ENCODE results near the gene VSX2. TPM values are rescaled to one million over a fixed set of nuclear protein-coding genes. Genes with fewer than 3 reads are reported as not detected.
A peak's percentile ranks its signal among the peaks of the same experiment; 100 is the strongest.

VSX2 gene
- total and polyA plus RNA-seq, 2 of the 13 experiments (the other 11 are each of a cell fraction or from before 2014, with no cell fraction given): 0.05 TPM; not detected in 1

DNA sequence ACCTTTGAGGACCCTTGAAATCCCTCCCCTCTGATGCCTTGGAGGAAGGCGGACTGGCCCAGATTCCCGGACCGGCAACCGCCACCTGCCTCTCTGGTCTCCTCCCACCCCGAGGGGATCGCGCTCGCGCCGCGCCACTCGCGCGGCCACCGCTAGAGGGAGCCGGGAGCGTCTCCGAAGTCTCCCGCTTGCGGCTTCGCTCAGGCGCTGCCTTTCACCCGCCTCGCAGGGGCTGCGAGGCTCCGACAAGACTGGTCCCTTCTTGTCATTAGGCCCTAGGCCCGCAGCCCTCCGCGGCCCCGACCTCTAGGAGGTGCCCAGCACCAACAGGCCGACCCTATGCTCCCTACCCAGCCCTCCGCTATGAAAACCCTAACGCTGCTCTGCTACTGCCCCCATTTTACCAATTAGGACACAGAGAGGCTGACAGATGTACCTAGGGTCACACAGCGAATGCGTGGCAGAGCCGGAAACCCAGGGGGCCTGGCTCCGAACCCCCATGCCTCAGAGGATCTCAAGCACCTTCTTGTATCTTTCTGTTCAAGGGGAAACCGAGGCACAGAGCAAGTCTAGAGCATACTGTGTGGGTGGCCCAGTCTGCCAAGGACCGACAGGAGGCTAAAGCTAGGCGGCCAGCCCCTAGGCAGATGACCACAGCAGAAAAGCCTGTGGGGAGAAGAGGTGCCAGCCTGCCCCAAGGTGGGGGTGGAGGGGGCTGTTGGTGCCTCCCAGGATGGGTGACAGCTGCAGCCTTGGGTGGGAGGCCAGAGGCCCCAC, 21.4 kb upstream of the VSX2 start (continued):
- TF ChIP-seq, protein P1, sequence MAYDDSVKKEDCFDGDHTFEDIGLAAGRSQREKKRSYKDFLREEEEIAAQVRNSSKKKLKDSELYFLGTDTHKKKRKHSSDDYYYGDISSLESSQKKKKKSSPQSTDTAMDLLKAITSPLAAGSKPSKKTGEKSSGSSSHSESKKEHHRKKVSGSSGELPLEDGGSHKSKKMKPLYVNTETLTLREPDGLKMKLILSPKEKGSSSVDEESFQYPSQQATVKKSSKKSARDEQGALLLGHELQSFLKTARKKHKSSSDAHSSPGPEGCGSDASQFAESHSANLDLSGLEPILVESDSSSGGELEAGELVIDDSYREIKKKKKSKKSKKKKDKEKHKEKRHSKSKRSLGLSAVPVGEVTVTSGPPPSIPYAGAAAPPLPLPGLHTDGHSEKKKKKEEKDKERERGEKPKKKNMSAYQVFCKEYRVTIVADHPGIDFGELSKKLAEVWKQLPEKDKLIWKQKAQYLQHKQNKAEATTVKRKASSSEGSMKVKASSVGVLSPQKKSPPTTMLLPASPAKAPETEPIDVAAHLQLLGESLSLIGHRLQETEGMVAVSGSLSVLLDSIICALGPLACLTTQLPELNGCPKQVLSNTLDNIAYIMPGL (CRISPR knock-in tag; IDR thresholded peaks at IDR 0.05; ENCODE audit: borderline replicate concordance in 1 of 2, low read depth in 1 of 2): peak; percentile 63 to 70; a peak in 3 of 4 replicates
- TF ChIP-seq, protein P2, sequence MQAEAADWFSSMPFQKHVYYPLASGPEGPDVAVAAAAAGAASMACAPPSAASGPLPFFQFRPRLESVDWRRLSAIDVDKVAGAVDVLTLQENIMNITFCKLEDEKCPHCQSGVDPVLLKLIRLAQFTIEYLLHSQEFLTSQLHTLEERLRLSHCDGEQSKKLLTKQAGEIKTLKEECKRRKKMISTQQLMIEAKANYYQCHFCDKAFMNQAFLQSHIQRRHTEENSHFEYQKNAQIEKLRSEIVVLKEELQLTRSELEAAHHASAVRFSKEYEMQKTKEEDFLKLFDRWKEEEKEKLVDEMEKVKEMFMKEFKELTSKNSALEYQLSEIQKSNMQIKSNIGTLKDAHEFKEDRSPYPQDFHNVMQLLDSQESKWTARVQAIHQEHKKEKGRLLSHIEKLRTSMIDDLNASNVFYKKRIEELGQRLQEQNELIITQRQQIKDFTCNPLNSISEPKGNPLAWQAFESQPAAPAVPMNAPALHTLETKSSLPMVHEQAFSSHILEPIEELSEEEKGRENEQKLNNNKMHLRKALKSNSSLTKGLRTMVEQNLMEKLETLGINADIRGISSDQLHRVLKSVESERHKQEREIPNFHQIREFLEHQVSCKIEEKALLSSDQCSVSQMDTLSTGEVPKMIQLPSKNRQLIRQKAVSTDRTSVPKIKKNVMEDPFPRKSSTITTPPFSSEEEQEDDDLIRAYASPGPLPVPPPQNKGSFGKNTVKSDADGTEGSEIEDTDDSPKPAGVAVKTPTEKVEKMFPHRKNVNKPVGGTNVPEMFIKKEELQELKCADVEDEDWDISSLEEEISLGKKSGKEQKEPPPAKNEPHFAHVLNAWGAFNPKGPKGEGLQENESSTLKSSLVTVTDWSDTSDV (CRISPR knock-in tag; IDR thresholded peaks at IDR 0.05): 0 out of 2 replicates have a peak, but pooled peaks have one; percentile 61
- TF ChIP-seq, protein P3, sequence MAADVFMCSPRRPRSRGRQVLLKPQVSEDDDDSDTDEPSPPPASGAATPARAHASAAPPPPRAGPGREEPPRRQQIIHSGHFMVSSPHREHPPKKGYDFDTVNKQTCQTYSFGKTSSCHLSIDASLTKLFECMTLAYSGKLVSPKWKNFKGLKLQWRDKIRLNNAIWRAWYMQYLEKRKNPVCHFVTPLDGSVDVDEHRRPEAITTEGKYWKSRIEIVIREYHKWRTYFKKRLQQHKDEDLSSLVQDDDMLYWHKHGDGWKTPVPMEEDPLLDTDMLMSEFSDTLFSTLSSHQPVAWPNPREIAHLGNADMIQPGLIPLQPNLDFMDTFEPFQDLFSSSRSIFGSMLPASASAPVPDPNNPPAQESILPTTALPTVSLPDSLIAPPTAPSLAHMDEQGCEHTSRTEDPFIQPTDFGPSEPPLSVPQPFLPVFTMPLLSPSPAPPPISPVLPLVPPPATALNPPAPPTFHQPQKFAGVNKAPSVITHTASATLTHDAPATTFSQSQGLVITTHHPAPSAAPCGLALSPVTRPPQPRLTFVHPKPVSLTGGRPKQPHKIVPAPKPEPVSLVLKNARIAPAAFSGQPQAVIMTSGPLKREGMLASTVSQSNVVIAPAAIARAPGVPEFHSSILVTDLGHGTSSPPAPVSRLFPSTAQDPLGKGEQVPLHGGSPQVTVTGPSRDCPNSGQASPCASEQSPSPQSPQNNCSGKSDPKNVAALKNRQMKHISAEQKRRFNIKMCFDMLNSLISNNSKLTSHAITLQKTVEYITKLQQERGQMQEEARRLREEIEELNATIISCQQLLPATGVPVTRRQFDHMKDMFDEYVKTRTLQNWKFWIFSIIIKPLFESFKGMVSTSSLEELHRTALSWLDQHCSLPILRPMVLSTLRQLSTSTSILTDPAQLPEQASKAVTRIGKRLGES (CRISPR knock-in tag; IDR thresholded peaks at IDR 0.05; ENCODE audit: borderline replicate concordance): no peak
- TF ChIP-seq CAMTA2 (CRISPR knock-in tag; IDR thresholded peaks at IDR 0.05; ENCODE audit: borderline replicate concordance) (no peak), KAT8 (CRISPR knock-in tag; IDR thresholded peaks at IDR 0.05) (no peak), ZNF430 (CRISPR knock-in tag; IDR thresholded peaks at IDR 0.05) (no peak), SATB2 (CRISPR knock-in tag; IDR thresholded peaks at IDR 0.05) (no peak), SMAD1 (CRISPR knock-in tag; IDR thresholded peaks at IDR 0.05; ENCODE audit: borderline replicate concordance, low read depth) (no peak), ZNF766 (CRISPR knock-in tag; IDR thresholded peaks at IDR 0.05; ENCODE audit: borderline replicate concordance) (no peak), SUZ12 (IDR thresholded peaks at IDR 0.05; ENCODE audit: low read depth, low read length) (no peak), ZNF431 (CRISPR knock-in tag; IDR thresholded peaks at IDR 0.05; ENCODE audit: borderline replicate concordance, low read depth) (no peak), NR2F2 (IDR thresholded peaks at IDR 0.05; ENCODE audit: borderline replicate concordance, low read depth) (no peak), SPEN (CRISPR knock-in tag; IDR thresholded peaks at IDR 0.05; ENCODE audit: low read depth) (no peak)
- TF ChIP-seq, protein P4, sequence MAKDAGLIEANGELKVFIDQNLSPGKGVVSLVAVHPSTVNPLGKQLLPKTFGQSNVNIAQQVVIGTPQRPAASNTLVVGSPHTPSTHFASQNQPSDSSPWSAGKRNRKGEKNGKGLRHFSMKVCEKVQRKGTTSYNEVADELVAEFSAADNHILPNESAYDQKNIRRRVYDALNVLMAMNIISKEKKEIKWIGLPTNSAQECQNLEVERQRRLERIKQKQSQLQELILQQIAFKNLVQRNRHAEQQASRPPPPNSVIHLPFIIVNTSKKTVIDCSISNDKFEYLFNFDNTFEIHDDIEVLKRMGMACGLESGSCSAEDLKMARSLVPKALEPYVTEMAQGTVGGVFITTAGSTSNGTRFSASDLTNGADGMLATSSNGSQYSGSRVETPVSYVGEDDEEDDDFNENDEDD (CRISPR knock-in tag; IDR thresholded peaks at IDR 0.05; ENCODE audit: borderline replicate concordance): peak; percentile 60; the same call in 1 of the 2 replicates
- TF ChIP-seq, protein P5, sequence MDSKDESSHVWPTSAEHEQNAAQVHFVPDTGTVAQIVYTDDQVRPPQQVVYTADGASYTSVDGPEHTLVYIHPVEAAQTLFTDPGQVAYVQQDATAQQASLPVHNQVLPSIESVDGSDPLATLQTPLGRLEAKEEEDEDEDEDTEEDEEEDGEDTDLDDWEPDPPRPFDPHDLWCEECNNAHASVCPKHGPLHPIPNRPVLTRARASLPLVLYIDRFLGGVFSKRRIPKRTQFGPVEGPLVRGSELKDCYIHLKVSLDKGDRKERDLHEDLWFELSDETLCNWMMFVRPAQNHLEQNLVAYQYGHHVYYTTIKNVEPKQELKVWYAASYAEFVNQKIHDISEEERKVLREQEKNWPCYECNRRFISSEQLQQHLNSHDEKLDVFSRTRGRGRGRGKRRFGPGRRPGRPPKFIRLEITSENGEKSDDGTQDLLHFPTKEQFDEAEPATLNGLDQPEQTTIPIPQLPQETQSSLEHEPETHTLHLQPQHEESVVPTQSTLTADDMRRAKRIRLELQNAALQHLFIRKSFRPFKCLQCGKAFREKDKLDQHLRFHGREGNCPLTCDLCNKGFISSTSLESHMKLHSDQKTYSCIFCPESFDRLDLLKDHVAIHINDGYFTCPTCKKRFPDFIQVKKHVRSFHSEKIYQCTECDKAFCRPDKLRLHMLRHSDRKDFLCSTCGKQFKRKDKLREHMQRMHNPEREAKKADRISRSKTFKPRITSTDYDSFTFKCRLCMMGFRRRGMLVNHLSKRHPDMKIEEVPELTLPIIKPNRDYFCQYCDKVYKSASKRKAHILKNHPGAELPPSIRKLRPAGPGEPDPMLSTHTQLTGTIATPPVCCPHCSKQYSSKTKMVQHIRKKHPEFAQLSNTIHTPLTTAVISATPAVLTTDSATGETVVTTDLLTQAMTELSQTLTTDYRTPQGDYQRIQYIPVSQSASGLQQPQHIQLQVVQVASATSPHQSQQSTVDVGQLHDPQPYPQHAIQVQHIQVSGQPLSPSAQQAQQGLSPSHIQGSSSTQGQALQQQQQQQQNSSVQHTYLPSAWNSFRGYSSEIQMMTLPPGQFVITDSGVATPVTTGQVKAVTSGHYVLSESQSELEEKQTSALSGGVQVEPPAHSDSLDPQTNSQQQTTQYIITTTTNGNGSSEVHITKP (CRISPR knock-in tag; IDR thresholded peaks at IDR 0.05; ENCODE audit: low read depth): no peak

Data from HepG2 (cell line).